NCI-H345 (cell line): Measurements from ENCODE around the gene ANP32D.
"Not testable (repeated sequence)": the region's sequence is repeated elsewhere in the genome, so short reads cannot be mapped to it uniquely, and the experiment has no call there.

ENCODE experiments used
- DNase-seq: peaks from one replicate; lab custom pipeline; 2025; lab: John Stamatoyannopoulos, UW

The ANP32D gene

GRCh38 chr12:48506836-48507235, 34.5 kb downstream of the ANP32D start:
- not testable (repeated sequence) for DNase-seq

DNA sequence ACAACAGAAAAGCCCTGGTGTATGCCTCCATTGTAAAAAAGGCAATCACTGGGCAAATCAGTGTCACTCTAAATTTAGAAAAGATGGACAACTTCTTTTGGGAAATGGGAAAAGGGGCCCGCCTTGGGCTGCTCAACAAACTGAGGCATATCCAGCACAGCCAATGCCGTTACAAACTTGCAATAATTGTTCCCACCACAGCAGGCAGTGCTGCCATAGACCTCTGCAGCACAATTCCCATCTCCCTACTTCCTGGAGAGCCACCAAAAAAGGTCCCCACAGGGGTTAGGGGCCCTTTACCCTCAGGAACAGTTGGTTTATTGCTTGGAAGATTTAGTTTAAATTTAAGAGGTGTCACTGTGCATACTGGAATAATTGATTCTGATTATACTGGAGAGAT, 36.6 kb downstream of the ANP32D start:
- no peak for DNase-seq

- DNase-seq, result no peak
Measured at GRCh38 chr12:48510111-48510510, 37.8 kb downstream of the ANP32D start.

DNA sequence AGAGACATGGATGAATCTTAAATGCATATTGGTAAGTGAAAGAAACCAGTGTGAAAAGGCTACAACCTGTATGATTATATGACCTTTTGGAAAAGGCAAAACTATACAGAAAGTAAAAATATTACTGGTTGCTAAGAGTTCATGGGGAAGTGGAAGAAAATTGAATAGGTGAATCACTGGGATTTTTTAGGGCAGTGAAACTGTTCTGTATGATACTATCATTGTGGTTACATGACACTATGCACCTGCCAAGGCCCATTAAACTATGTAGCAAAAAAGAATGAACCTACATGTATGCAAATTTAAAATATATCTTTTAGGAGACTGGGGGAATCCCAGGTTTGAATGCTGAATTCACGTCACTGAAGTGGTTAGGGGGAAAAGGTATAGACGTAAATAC, 40.5 kb downstream of the ANP32D start:
- DNase-seq, result no peak

DNA sequence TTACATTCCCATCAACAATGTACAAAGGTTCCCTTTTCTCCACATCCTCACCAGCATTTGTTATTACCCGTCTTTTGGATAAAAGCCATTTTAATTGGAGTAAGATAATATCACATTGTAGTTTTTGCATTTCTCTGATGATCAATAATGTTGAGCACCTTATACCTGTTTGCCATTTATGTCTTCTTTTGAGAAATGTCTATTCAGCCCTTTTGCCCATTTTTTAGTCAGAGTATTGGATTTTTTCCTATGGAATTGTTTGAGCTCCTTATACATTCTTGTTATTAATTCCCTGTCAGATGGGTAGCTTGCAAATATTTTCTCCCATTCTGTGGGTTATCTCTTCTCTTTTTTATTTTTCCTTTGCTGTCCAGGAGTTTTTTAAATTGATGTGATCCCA, 42.4 kb downstream of the ANP32D start:
- DNase-seq, result no peak

DNA sequence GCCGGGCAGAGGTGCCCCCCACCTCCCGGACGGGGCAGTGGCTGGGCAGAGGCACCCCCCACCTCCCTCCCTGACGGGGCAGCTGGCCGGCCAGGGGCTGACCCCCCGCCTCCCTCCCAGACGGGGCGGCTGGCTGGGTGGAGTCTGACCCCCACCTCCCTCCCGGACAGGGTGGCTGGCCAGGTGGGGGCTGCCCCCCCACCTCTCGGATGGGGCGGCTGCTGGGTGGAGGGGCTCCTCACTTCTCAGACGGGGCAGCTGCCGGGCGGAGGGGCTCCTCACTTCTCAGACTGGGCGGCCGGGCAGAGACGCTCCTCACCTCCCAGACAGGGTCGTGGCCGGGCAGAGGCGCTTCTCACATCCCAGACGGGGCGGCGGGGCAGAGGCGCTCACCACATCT, 48.0 kb downstream of the ANP32D start:
- DNase-seq, result not testable (repeated sequence)
